HK-2 (cell line): ENCODE results near the gene SNRNP200.

Experiments used
- DNase-seq: peaks from one replicate; pipeline ENCODE4 v3.0.0-alpha.2; 2018; ENCODE audit not compliant: unreplicated experiment

The SNRNP200 gene

GRCh38 chr2:96305091-96305978, at the start of gene SNRNP200:
Gene SNRNP200, minus strand, starts transcription at chr2:96305546. Its CDS starts 109 bp downstream, at chr2:96305437.
- DNase-seq, result peak; percentile 84

- no peak for DNase-seq
These were observed 49.1 kb upstream of the SNRNP200 start for GRCh38 chr2:96354492-96354891.

DNA sequence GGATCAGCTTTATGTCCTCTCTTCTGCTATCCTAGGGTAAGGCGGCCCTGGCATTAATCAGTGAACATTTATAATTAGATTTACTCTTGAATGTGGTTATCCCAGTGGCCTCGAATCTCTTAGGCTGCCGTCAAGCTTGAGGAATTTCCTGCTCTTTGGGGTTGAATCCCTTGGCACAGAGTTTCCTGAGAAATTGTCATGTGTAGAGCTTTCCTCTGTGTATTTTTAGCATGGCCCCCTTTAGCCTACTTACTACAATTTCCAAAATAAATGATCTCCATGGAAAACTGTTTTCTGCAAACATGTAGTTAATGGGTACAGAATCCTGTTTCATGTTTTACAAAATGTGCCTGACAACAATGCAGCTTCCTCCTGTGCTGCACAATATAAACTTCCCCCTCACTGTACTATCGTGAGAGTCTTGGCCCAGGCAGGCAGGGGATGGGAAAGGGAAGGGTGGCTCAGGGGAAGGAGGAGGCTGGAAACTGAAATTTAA, 48.3 kb upstream of the SNRNP200 start:
- no peak for DNase-seq

- DNase-seq, result no peak
These were observed 47.8 kb upstream of the SNRNP200 start for GRCh38 chr2:96353032-96353561.

- DNase-seq, result no peak
These were observed 42.0 kb upstream of the SNRNP200 start for GRCh38 chr2:96347395-96347794.

- no peak for DNase-seq
These were observed 40.6 kb upstream of the SNRNP200 start for GRCh38 chr2:96345868-96346462.

- DNase-seq, result no peak
These were observed 40.1 kb upstream of the SNRNP200 start for GRCh38 chr2:96345438-96345837.

DNA sequence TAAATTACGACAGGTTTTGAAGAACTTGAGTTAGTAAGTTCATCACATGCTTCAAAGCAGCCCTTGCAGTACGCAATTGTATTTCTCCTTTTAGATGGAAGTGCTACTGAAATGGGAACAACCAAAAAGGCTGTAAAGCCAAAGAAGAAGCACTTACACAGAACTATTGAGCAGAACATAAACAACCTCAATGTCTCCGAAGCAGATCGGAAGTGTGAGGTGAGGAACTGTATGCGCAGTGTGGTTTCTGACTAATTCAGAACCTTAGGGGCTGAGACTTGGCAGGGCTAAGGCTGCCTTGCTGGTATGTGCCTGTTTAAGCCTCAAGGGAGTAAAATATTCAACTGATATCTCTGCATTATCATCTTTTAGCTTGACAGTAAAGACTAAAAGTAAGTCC, 38.7 kb upstream of the SNRNP200 start:
- DNase-seq, result no peak

DNA sequence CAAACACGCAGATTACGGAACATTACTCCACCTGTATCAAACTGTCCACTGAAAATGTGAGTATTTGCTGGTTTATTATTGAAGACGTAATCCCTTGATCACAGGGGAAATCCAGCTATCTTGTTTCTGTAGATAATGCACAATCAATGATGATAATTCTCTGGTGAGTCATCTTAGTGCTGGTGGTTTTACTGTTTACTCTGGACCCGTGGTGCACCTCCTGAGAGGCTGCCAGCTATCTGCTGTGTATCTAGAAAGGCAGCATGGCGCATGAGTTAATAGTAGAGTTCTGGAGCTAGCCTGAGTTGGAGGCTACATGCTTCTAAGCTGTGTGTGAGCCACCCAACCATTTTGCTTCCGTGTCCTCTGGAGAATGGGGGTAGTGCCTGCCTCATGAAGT, 36.7 kb upstream of the SNRNP200 start:
- DNase-seq, result peak; percentile 41

DNA sequence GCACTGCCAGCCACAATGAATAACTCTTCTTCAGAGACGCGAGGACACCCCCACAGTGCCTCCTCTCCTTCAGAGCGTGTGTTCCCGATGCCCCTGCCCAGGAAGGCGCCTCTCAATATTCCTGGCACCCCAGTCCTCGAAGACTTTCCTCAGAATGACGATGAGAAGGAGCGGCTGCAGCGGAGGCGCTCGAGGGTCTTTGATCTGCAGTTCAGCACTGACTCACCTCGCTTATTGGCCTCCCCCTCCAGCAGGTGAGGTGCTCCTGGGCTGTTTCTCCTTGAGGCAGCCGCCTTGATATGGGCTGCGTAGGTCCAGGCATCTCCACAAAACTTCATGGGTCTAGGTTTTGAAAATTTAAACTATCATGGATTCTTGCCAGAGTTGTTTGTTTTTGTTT, 36.3 kb upstream of the SNRNP200 start:
- DNase-seq, result no peak

GRCh38 chr2:96340493-96341414, 35.4 kb upstream of the SNRNP200 start:
- no peak for DNase-seq

- DNase-seq, result no peak
These were observed 31.5 kb upstream of the SNRNP200 start for GRCh38 chr2:96336873-96337272.

DNA sequence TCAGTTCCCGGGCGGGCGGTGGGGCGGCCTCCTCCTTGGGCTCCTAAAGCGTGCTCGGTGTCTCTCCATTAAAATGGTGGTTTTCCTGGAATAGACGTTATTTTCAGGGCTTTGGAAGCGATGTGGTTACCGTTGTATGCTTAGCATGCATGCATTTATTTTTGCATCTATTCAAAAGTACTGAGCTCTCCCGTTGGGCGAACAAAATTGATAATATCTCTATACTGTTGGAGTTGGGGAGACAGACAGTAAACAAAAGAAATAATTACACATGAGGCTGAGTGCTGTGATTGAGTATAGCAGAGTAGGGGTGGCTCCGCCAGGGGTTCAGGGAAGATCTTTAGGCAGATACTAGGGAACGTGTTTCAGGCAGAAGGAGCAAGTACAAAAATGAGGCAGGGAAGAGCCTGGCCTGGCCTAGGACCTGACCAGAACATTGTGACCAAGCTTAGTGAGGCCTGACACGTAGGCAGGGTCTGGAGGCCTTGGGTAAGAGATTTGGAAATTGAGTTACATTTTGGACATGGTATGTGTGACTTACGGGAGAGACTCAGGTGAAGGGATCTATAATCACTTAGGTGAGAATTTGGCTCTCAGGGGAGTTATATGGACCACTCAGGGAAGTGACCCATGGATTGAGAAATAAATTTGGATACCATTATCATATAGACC, 30.9 kb upstream of the SNRNP200 start:
- no peak for DNase-seq

DNA sequence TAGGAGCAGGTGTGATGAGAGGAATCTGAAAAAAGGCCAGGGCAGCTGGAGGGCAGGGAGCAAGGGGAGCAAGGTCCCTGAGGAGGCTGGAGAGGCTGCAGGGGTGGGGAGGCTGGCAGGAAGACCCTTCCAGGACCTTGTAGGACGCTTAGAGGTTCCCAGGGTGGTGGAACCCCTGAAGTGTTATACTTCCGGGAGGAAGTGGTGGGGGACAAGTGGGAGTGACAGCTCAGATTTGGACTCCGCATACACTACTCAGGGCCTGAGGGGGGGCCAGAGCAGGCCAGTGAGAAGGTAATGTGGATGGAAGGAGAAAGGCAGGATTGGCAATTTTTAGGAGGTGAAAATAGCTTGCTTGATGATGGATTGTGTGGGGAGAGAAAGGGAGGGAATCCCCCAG, 28.4 kb upstream of the SNRNP200 start:
- DNase-seq, result no peak

DNA sequence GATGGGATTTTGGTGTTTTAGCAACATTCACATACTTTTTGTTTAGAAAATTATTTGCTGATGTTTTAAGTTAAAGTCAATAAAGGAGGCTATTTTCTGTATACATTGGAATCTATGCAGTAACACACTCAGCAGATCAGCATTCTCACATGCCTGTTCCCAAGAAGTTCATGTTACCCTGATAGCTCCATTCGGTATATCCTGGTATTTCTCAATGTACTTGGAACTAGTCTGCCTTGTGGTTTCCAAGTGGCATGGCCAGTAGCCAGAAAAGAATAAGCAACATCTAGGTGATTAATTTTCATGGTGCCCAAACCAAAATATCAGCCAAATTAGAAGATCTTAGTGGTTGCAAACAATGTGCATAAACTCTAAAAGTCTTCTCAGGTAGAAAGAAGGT, 25.1 kb upstream of the SNRNP200 start:
- no peak for DNase-seq

DNA sequence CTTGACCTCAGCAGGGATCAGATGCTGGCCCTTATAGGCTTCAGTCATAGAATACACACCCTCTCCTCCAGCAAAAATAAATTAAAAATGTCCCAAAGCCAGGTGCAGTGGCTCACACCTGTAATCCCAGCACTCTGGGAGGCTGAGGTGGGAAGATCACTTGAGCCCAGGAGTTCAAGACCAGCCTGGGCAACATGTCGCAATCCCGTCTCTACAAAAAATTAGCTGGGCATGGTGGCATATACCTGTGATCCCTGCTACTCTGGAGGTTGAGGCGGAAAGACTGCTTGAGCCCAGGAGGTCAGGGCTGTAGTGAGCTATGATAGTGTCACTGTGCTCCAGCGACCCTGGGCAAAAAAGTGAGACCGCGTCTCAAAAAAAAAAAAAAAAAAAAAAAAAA, 24.5 kb upstream of the SNRNP200 start:
- no peak for DNase-seq

- no peak for DNase-seq
These were observed 24.1 kb upstream of the SNRNP200 start for GRCh38 chr2:96329456-96329855.

DNA sequence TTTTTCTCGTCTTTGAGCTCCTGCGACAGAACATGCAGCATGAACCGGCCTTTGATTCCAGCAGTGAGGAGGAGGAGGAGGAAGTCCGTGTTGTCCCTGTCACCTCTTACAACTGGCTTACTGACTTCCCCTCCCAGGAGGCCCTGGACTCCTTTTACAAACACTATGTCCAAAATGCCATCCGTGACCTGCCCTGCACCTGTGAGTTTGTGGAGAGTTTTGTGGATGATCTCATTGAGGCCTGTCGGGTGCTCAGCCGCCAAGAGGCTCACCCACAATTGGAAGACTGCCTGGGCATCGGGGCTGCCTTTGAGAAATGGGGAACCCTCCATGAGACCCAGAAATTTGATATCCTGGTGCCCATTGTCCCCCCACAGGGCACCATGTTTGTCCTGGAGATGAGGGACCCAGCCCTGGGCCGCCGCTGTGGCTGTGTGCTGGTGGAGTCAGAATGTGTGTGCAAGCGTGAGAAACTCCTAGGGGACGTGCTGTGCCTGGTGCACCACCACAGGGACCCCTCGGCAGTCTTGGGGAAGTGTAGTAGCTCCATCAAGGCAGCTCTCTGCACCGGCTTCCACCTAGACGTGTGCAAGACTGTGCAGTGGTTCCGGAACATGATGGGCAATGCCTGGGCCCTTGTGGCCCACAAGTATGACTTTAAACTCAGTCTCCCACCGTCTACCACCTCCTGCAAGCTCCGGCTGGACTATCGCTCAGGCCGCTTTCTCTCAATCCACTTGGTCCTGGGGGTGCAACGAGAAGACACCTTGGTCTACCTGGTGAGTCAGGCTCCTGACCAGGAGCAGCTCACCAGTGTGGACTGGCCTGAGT, 21.9 kb upstream of the SNRNP200 start:
- DNase-seq, result no peak

DNA sequence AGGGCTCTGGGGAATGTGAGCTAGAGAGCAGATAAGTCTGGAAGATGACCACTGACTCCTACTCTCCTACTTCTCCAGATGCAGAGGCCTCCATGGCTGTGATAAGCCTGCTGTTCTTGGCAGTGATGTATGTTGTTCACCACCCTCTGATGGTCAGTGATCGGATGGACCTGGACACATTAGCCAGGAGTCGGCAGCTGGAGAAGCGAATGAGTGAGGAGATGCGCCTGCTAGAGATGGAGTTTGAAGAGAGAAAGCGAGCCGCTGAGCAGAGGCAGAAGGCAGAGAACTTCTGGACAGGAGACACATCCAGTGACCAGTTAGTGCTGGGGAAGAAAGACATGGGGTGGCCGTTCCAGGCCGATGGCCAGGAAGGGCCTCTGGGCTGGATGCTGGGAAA, 21.2 kb upstream of the SNRNP200 start:
- DNase-seq, result no peak

DNA sequence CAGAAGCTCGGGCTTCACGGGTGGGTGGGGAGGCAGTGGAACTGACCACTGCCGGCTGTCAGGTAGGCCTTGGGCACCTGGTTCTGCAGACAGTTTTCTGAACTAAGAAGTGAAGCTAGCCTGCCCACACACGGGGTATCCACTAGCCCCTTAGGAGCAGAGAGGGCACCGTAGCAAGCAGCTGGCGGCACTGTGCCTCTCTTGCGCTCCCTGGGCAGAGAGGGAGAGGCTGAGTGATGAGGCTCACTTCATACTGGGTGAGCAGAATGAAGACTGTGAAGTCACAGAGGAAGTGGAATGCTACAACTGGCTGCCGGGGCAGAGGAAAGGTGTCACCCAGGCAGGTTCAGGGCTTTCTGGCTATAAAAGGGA, 20.5 kb upstream of the SNRNP200 start:
- no peak for DNase-seq
